LNCAP (cell line): ENCODE data around the gene ST6GALNAC6.

ENCODE experiments used
- CTCF ChIP-seq: fragments of 450-650 bp; IDR thresholded peaks from 2 replicates; pipeline ENCODE4 v1.5.1; 2017; ENCODE audit warnings: mild to moderate bottlenecking

Gene ST6GALNAC6

DNA sequence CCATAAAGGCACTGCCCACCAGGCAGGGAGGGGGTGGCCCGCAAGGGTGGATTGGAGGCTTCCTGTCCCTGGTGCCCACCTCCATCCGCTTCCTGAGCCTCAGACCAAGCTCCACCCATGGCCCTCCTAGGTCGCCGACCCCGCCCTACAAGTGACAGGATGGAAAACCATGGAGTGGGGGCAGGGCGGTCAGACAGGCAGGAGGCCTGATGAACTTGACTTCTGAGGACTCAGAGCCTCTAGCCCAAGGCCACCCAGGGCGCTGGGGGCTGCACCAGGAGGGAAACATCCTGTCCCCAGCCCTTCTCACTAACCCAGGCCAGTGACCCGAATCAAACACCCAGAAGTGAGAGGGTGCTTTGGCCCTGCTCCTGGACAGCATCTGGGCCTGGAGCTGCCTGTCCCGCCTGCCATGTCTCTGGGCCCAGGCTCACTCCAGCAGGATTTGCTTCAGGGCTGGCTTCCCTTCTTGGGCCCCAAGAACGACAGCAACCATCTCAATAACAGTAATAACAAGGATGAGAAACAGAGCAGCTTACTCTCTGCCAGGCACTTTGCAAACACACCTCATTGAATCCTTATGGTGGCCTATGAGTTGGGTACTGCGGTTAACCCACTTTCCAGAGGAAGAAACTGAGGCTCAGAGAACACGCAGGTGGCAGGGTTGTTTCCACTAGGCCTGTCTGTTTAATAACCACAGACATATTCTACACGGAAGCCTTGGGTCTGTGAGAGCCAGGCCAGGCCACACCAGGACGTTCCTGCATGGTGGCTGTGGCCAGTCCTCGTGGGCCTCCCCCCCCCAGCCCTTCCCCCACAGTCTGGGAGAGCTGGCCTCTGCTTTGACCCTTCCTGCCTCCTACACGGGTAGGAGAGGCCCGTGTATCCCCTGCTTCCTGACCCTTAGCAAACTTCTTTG, 4.4 kb upstream of the ST6GALNAC6 start:
- TF ChIP-seq CTCF, result no peak

GRCh38 chr9:127898433-127899127, 823 bp downstream of the ST6GALNAC6 start:
- no peak for TF ChIP-seq CTCF

DNA sequence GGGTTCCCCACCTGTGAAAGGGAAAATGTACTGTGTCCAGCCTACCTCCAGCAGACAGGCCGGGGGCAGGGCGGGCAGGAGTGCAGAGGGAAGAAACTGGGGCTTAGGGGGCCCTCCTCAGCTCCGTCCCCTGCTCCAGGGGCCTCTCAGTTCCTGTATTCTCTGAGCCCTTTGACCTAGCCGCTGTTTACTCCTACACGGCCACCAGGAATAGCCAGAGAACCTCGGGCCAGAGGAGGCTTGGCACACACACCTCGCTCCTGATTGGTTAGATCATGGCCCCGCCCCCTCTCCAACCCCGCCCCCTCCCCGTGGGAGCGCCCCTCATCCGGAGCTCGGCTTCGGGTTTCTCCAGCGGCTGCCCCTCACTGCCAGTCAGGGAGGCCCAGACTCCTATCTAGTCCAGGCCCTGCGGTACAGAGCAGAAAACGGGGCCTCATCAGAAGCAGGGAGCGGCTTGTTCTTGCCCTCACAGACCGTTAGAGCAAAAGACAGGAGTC, 2.2 kb downstream of the ST6GALNAC6 start:
- no peak for TF ChIP-seq CTCF

DNA sequence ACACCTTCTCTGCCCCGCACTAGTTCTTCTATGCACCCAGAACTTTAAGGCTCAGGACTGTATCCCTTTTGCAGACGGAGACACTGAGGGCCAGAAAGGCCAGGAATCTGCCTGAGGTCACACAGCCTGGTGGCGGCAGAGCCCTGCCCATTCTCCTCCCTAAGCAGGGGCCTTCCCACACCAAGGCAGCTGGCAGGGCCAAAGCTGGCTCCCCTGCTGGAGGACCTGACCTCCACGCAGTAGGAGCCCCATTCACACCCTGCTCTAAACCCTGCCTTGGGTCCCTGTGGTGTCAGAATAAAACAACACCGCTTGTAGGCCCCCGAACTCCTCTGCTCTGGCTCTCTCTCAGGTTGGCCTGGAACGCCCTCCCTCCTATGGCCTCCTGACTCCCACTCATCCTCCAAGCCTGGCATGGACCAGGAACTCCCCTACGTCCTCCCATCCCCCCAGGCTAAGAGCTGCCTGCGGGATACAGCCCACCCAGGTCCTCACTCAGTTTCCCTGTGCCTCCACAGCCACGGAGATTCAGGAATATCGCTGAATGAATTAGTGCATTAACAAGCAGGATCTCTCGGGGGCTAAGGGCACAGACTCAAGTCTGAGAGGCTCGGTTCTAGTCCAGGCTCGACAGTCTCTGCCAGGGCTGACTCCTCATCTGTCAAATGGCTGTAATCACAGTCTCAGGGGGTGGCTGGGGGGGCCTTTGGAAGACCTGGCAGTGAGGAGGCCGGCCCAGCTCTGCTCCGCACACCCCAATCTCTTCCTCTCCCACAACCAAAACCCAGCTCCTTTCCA, 2.8 kb downstream of the ST6GALNAC6 start:
- TF ChIP-seq CTCF, result no peak

DNA sequence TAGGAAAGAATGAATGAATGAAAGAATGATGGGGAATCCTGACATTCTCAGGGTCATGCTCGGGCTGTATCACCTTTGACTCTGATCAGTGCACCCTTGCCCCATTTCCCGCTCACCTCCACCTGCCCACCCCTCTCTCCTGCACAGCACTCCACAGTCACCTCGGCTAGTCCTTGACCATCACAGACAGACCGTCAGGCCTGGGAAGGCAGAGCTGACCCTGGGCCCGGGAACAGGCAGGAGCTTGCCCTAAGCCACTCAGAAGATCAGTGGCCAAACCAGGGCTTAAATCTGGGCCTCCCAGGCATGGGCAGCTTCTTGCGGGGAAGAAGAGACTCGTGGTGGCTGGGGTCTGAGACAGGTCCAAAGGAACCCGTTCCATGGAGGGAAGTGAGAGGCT, 3.6 kb downstream of the ST6GALNAC6 start:
- no peak for TF ChIP-seq CTCF

GRCh38 chr9:127893392-127893791, 6.0 kb downstream of the ST6GALNAC6 start:
- TF ChIP-seq CTCF, result no peak

DNA sequence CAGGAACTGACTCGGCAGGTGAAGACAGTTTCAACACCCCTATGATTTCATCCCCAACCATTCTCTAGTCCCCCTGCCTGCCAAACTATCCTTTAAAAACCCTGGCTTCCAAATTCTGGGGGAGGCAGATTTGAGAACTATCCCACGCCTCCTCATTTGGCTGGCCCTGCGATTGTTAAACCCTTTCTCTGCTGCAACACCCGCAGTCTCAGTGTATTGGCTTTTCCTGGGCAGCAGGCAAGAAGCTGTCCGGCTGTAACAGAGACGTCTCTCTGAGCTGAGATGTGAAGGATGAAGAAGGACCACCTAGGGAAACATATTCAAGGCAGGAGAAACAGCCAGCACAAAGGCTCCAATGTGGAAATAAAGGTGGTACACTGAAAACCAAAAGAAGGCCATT, 6.6 kb downstream of the ST6GALNAC6 start:
- TF ChIP-seq CTCF, result no peak
